H9 (cell line): ENCODE data around the gene GOT2. TPM values are rescaled to one million over a fixed set of nuclear protein-coding genes. Genes with fewer than 3 reads are reported as not detected.

Source experiments
- DNase-seq: peaks from one replicate; pipeline ENCODE4 v3.0.0-alpha.2; 2017
- H2AFZ ChIP-seq: one replicate; pipeline ENCODE4 v1.6.1; 2013; ENCODE audit warnings: mild to moderate bottlenecking, low read length, control low read depth, moderate library complexity
- H2AK5ac ChIP-seq: 2 replicates; pipeline ENCODE4 v1.6.1; 2013; ENCODE audit warnings: low read length, control low read depth, mixed read lengths; ENCODE audit not compliant: insufficient read length
- H2BK120ac ChIP-seq: one replicate; pipeline ENCODE4 v1.6.1; 2013; ENCODE audit warnings: low read depth, mild to moderate bottlenecking, low read length, control low read depth, inconsistent platforms; ENCODE audit not compliant: poor library complexity, severe bottlenecking
- H2BK12ac ChIP-seq: 2 replicates; pipeline ENCODE4 v1.6.1; 2013; ENCODE audit warnings: low read length, control low read depth, mixed read lengths, low read depth; ENCODE audit not compliant: insufficient read length
- H2BK15ac ChIP-seq: 2 replicates; pipeline ENCODE4 v1.6.1; 2013; ENCODE audit warnings: low read depth, low read length, control low read depth
- H2BK20ac ChIP-seq: one replicate; pipeline ENCODE4 v1.6.1; 2013; ENCODE audit warnings: low read depth, mild to moderate bottlenecking, low read length, control low read depth, inconsistent platforms; ENCODE audit not compliant: poor library complexity, severe bottlenecking
- H2BK5ac ChIP-seq: 2 replicates; pipeline ENCODE4 v1.6.1; 2013; ENCODE audit warnings: low read length, control low read depth, mixed read lengths; ENCODE audit not compliant: insufficient read length
- H3K14ac ChIP-seq: 2 replicates; pipeline ENCODE4 v1.6.1; 2013; ENCODE audit warnings: low read length, control low read depth; ENCODE audit not compliant: insufficient read depth
- H3K18ac ChIP-seq: 2 replicates; pipeline ENCODE4 v1.6.1; 2013; ENCODE audit warnings: low read depth, mild to moderate bottlenecking, mixed read lengths, low read length, control low read depth; ENCODE audit not compliant: insufficient read length
- H3K23ac ChIP-seq: 2 replicates; pipeline ENCODE4 v1.6.1; 2013; ENCODE audit warnings: low read length, control low read depth, mixed read lengths, low read depth; ENCODE audit not compliant: insufficient read length
- H3K23me2 ChIP-seq: 2 replicates; pipeline ENCODE4 v1.6.1; 2013; ENCODE audit warnings: low read depth, mild to moderate bottlenecking, mixed read lengths, low read length, control low read depth; ENCODE audit not compliant: insufficient read length, poor library complexity, severe bottlenecking
- H3K27ac ChIP-seq: 2 replicates; pipeline ENCODE4 v1.5.1; 2013; ENCODE audit warnings: low read length, control low read depth, mixed read lengths, low read depth; ENCODE audit not compliant: insufficient read length
- H3K27me3 ChIP-seq: 2 replicates; pipeline ENCODE4 v1.6.1; 2013; ENCODE audit warnings: low read length, control low read depth, inconsistent platforms; ENCODE audit not compliant: insufficient read depth
- H3K4ac ChIP-seq: 2 replicates; pipeline ENCODE4 v1.6.1; 2013; ENCODE audit warnings: low read depth, mild to moderate bottlenecking, control low read depth, inconsistent platforms, low read length, moderate library complexity
- H3K4me1 ChIP-seq: 2 replicates; pipeline ENCODE4 v1.6.1; 2013; ENCODE audit warnings: low read length, control low read depth, inconsistent platforms; ENCODE audit not compliant: insufficient read depth
- H3K4me2 ChIP-seq: 2 replicates; pipeline ENCODE4 v1.6.1; 2013; ENCODE audit warnings: low read length, control low read depth, mixed read lengths; ENCODE audit not compliant: insufficient read length, insufficient read depth
- H3K56ac ChIP-seq: 2 replicates; pipeline ENCODE4 v1.6.1; 2013; ENCODE audit warnings: low read depth, mild to moderate bottlenecking, mixed read lengths, low read length, control low read depth; ENCODE audit not compliant: insufficient read length
- H3K79me1 ChIP-seq: 2 replicates; pipeline ENCODE4 v1.6.1; 2013; ENCODE audit warnings: low read depth, mild to moderate bottlenecking, moderate library complexity, low read length, control low read depth, inconsistent platforms; ENCODE audit not compliant: insufficient read depth, poor library complexity, severe bottlenecking
- H3K79me2 ChIP-seq: 2 replicates; pipeline ENCODE4 v1.6.1; 2013; ENCODE audit warnings: low read length, control low read depth, inconsistent platforms; ENCODE audit not compliant: insufficient read depth
- H3K9ac ChIP-seq: 2 replicates; pipeline ENCODE4 v1.6.1; 2013; ENCODE audit warnings: low read length, control low read depth, mixed read lengths; ENCODE audit not compliant: insufficient read length; ENCODE audit errors: extremely low read depth
- H3K9me3 ChIP-seq: one replicate; pipeline ENCODE4 v1.6.1; 2013; ENCODE audit warnings: low read depth, low read length, inconsistent platforms; ENCODE audit not compliant: control insufficient read depth
- H3T11ph ChIP-seq: one replicate; pipeline ENCODE4 v1.6.1; 2013; ENCODE audit warnings: mild to moderate bottlenecking, low read length, control low read depth, inconsistent platforms
- H4K20me1 ChIP-seq: one replicate; pipeline ENCODE4 v1.6.1; 2013; ENCODE audit not compliant: control insufficient read depth, insufficient read length, insufficient read depth
- H4K5ac ChIP-seq: 2 replicates; pipeline ENCODE4 v1.6.1; 2013; ENCODE audit warnings: low read depth, mild to moderate bottlenecking, mixed read lengths, low read length, control low read depth; ENCODE audit not compliant: insufficient read length
- H4K8ac ChIP-seq: replicated peaks from 2 replicates; pipeline ENCODE4 v1.6.1; 2013; ENCODE audit warnings: low read length, control low read depth, mixed read lengths, low read depth; ENCODE audit not compliant: insufficient read length
- H4K91ac ChIP-seq: 2 replicates; pipeline ENCODE4 v1.6.1; 2013; ENCODE audit warnings: low read depth, mild to moderate bottlenecking, moderate library complexity, mixed read lengths, low read length, control low read depth; ENCODE audit not compliant: insufficient read length
- H3K27ac Mint-ChIP-seq, 3 experiments: 2 replicates in 2 of 3; 3 replicates in 1 of 3; pipeline ENCODE4 v1.8.0; 2020 to 2021; ENCODE audit warnings: mixed read lengths in 3 of 3, mild to moderate bottlenecking in 1 of 3, moderate library complexity in 1 of 3
- H3K27me3 Mint-ChIP-seq: 2 replicates; pipeline ENCODE4 v1.8.0; 2021; ENCODE audit warnings: low read depth, mild to moderate bottlenecking, moderate library complexity, mixed read lengths
- H3K36me3 Mint-ChIP-seq, 3 experiments: 2 replicates in 2 of 3; 3 replicates in 1 of 3; pipeline ENCODE4 v1.8.0; 2020 to 2021; ENCODE audit warnings: low read depth in 3 of 3, mixed read lengths in 3 of 3; ENCODE audit not compliant: insufficient read depth in 1 of 3
- H3K4me1 Mint-ChIP-seq, 2 experiments: 2 replicates each; pipeline ENCODE4 v1.8.0; 2020; ENCODE audit warnings: mixed read lengths in 2 of 2
- H3K4me3 Mint-ChIP-seq, 2 experiments: 2 replicates in 1 of 2; 3 replicates in 1 of 2; pipeline ENCODE4 v1.8.0; 2020 to 2021; ENCODE audit warnings: mild to moderate bottlenecking in 2 of 2, mixed read lengths in 2 of 2, moderate library complexity in 1 of 2
- H3K9me3 Mint-ChIP-seq, 2 experiments: 2 replicates in 1 of 2; 3 replicates in 1 of 2; pipeline ENCODE4 v1.8.0; 2020; ENCODE audit warnings: mild to moderate bottlenecking in 2 of 2, mixed read lengths in 2 of 2, moderate library complexity in 1 of 2
- CTCF ChIP-seq: fragments of 200-600 bp; sonication (generic); conservative IDR thresholded peaks from 3 replicates; pipeline ENCODE4 v1.8.0; 2021; ENCODE audit warnings: antibody characterized with exemption, mild to moderate bottlenecking
- total RNA-seq: library from RNA; stranded (reverse); gene quantifications from 2 replicates; pipeline ENCODE4 v1.2.1, GENCODE V29; 2021

GOT2 gene
- total RNA-seq, 1 experiment from 2014 or later, result 148 TPM

DNA sequence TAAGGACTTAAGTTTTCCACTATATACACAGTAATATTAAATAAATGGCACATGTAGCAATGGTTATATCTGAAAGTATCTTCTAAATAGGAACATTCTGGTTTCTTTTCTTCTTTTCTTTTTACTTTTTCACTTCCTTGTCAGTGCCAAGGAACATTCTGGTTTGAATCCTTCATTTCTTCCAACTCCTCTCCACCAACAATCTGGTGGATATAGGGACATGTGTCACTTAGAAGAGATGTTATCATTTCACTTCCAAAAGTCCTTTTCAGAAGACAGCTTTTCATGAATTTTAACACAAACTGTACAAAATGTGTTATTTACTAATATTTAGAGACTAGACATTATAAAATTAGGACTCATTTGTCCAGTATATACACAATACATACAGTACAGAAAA, 7.9 kb upstream of the GOT2 start:
- Histone ChIP-seq H4K5ac (no peak overlapping the region), H3T11ph (no peak overlapping the region), H2AK5ac (no peak overlapping the region), H2BK5ac (no peak overlapping the region), H2BK120ac (no peak overlapping the region), H3K27ac (no peak overlapping the region), H3K4me2 (no peak overlapping the region), H4K20me1 (no peaks in the 10 kb centered on the region), H2AFZ (no peak overlapping the region), H3K27me3 (no peaks in the 10 kb centered on the region), H2BK20ac (no peak overlapping the region), H3K4me1 (no peaks in the 10 kb centered on the region), H3K79me2 (no peaks in the 10 kb centered on the region), H3K9ac (no peak overlapping the region), H3K23me2 (no peaks in the 10 kb centered on the region), H3K79me1 (no peaks in the 10 kb centered on the region), H2BK12ac (no peak overlapping the region), H3K9me3 (no peaks in the 10 kb centered on the region), H3K56ac (no peak overlapping the region), H4K91ac (no peak overlapping the region), H4K8ac (no peak overlapping the region), H3K14ac (no peak overlapping the region), H3K18ac (no peak overlapping the region), H3K23ac (no peak overlapping the region), H3K4ac (no peak overlapping the region), H2BK15ac (no peak overlapping the region)
- no peak overlapping the region for H3K27ac Mint-ChIP-seq
- TF ChIP-seq CTCF, result no peak
- no peaks in the 10 kb centered on the region for H3K4me1 Mint-ChIP-seq
- no peak for DNase-seq
- H3K36me3 Mint-ChIP-seq, result no peaks in the 10 kb centered on the region
- no peaks in the 10 kb centered on the region for H3K27me3 Mint-ChIP-seq
- no peaks in the 10 kb centered on the region for H3K9me3 Mint-ChIP-seq
- no peak overlapping the region for H3K4me3 Mint-ChIP-seq
